Stimulated activated CD8-positive, alpha-beta memory T cell treated with anti-CD3 and anti-CD28 coated beads, Interleukin-15, amount 100 ng/mL, for 24 hours (primary cell): ENCODE measurements around the gene TENT5A.
"Not testable (repeated sequence)": the region's sequence is repeated elsewhere in the genome, so short reads cannot be mapped to it uniquely, and the experiment has no call there.

ENCODE experiments used
- DNase-seq: peaks from one replicate; pipeline ENCODE4 v3.0.0-alpha.2; 2020; ENCODE audit warnings: low read depth

Gene TENT5A

DNA sequence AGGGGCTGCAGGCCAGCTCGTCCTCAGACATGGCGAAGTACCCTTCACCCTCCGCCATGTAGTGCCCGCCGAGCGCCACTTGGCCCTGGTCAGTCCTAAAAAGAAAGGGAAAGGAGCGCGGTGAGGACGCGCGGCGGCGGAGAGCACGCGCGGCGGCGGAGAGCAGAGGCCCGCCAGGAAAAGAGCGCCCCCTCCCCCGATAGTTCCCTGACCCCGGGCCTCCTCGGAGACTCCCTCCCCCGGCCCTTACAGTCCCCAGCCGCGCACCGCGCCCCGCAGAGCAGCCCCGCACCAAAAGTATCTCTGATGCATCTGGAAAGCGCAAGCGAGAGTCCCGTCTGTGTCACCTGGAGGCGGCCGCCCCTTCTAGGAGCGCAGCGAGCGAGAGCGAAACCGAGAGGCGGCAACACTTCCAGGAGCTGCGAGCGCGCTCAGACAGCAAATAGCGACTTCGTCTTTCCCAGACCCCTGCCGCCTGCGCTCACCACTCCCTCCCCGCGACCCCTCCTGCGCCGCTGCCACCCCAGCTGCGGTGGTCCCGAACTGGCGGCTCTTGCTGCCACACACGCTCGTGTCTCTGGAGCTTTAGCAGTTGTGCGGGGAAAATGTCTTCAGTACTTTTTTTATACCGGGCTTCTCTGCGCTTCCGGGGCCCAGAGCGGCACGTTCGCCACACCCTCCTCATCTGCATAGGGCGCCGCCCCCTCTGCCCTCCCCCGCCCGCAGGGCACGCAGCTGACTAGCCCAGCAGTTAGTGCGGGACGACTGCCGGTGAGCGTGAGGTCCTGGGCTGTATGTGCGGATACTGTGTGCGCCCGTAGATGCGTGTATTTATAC, at the start of gene TENT5A:
Gene TENT5A (minus strand): TSS at position 598 of the 837 bp plus-strand sequence. CDS start 540 bp downstream, at position 58.
- DNase-seq, result peak; percentile 33

DNA sequence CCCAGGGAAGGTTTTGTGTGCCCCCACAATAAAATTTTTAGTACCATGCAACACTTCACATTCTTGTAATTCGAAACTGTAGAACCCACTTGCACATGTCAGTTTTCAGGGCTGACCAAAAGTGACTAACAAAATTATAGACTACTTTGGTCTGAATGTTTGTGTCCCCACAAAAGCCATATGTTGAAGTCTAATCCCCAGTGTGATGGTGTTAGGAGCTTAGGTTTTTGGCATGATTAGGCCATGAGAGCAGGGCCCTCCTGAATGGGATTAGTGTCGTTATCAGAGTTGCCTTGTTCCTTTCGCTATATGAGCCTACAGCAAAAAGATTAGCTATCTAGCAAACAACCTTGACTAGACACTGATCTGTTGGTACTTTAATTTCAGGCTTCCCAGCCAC, 49.0 kb upstream of the TENT5A start:
- no peak for DNase-seq

DNA sequence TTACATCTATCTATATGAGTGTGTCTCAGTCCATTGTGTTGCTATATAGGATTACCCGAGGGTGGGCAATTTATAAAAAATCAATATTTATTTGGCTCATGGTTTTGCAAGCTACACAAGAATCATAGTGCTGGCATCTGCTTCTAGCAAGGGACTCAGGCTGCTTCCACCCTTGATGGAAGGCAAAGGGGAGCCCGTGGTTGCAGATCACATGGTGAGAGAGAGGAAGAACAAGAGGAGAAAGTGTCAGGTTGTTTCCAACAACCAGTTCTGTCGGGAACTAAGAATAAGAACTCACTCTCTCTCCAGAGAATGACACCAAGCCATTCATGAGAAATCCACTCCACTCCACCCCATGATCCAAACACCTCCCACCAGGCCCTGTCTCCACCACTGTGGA, 48.2 kb upstream of the TENT5A start:
- no peak for DNase-seq

DNA sequence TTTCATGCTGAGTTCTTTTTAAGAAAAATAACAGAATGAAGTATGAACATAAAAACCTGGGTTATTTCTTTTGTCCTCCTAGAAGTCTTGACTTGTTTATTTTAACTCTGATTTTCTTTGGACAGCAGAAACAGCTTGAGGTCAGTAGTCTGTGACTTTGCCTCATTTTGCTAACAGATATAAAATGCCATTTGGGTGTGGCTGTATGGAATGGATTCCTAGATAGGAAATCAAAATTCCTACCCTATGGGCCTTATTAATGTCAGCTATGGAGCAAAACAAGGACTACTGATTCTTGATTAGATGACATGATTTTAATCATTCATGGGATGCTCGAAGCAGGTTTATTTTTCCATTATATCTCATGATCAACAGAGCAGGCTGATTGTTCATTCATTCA, 46.8 kb upstream of the TENT5A start:
- no peak for DNase-seq

DNA sequence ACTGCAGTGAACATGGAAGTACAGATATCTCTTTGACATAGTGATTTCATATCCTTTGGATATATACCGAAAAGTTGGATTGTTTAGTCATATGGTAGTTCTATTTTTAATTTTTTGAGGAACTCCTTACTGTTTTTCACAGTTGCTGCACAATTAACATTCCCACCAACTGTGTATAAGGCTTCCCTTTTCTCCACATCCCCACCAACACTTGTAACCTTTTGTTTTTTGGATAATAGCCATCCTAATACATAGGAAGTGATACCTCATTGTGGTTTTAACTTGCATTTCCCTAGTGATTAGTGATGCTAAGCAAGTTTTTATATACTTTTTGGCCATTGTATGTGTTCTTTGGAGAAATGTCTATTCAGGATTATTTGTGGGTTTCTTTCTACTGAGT, 45.1 kb upstream of the TENT5A start:
- no peak for DNase-seq

DNA sequence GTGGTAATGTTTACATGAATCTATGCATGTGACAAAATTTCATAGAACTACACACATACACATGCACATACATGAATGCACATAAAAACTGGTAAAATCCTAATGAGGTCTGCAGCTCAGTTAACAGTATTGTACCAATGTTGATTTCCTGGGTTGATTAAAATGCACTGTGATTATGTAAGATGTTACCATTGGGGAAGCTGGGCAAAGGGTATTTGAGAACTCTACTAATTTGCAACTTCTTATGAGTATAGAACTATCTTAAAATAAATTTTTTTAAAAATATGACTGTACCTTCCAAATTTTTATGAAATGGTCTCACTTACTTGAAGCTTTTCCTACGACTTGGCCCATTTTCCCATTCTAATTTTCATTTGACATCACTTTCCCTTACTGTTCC, 43.4 kb upstream of the TENT5A start:
- DNase-seq, result no peak

DNA sequence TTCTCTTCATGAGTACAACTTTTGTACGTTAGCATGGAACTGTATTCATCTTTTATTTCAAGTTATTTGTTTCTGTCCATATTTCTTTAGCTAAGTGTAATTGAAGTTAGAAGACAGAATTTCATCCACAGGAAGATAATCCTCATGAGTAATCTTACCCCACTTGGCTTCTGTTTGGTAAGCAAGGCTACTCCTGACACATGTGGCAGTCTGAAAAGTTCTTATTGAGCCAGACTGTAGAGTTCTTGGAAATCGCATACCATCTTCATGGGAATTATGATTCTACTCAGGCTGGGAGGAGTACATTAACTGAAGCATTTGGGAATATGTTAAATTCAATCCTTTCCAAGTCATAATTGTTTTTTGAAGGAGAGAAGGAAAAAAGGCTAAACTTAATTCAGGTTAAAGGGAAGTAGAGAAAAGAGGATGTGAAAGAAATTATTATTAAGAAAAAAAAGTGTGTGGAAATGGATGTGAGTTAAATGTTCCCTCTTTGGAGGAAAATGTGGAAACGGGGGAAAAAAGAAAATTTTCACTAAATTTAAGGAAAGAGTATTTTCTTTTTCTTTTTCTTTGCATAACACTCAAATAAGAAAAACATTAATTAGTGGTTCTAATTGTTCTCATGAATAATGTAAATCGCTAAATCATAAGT, 41.5 kb upstream of the TENT5A start:
- no peak for DNase-seq

DNA sequence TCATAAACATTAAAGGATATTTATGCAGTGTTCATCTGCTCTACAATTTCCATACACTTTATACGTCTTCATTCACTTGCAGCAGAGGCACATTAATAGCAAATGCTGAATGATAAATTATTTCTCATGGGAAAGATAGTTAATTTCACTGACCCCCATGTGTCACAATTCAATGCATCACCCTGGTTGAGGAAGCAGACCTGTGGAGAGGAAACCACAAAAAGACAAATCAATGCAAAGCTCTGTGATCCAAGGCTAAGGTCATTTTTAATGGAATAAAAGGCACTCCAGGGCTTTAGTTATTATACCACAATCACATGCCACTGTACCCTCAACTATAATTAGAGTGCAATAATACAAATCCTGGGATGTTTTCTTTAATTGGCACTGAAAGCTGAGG, 40.3 kb upstream of the TENT5A start:
- DNase-seq, result no peak

DNA sequence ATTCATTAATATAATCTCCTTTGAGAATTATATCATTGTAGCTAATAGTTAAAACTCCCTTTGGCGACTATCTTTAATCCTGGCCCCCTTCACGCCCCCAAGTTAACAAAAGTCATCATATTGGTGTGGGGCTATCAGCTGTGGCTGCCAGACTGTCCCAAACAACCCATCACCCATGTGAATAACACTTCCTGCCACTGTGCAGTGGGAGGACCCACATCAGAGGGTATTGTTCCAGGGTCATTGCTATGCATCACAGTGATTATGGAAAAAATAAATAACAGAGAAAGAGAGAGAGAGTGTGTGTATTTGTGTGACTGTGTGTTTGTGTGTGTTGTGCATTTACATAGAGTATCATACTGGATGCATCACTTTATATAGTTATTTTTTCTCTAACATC, 39.3 kb upstream of the TENT5A start:
- no peak for DNase-seq

DNA sequence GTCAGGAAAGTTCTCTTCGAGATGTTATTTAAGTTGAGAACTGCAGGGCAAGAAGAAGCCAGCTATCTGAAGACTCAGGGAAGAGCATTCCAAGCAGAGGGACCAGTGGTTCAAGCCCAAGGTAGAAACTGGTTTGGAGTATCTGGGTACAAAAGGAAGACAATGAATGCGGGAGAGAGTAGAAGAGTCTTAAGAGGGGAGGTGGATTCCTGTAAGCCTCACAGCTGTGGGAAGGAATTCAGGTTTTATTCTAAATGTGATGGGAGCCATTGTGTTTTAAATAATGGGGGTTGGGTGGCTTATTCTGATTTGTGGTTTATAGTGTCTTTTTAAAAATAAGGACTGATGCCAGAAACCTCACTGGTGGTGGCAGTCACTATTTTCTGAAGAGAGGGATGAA, 37.6 kb upstream of the TENT5A start:
- DNase-seq, result no peak

DNA sequence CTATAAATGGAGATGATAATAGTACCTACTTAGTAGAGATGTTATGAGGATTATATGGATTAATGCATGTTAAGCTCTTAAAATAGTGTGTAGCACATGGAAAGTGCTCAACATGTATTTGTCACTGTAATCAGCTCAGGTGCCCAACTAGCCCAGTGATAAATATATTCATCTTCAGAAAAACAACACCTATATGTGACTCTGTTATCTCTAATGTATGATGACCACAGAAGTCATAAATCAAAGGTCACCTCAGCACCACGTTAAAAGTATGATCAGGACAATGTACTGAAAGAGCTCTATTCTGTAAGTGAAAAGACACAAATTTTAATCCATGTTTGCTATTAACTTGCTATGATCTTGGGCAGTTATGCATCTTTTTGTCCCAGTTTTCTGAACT, 36.8 kb upstream of the TENT5A start:
- no peak for DNase-seq

DNA sequence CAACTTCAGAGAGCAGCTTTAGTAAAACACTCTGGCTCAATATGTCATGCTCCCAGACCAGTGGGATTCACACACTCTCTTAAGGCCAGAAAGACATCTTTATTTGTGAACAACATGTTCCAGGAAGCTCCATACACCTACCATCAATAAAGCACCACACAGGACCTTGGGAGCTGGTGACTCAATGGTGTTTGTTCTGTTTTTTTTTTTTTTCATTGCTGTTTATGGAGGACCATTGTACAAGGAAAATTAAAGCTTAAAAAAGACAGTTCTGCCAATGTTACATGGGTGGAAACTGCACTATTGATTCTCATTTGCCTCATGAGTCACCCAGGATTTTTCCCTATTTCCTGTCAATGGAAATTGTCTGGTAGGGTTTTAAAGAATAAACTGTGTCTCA, 36.3 kb upstream of the TENT5A start:
- DNase-seq, result no peak

DNA sequence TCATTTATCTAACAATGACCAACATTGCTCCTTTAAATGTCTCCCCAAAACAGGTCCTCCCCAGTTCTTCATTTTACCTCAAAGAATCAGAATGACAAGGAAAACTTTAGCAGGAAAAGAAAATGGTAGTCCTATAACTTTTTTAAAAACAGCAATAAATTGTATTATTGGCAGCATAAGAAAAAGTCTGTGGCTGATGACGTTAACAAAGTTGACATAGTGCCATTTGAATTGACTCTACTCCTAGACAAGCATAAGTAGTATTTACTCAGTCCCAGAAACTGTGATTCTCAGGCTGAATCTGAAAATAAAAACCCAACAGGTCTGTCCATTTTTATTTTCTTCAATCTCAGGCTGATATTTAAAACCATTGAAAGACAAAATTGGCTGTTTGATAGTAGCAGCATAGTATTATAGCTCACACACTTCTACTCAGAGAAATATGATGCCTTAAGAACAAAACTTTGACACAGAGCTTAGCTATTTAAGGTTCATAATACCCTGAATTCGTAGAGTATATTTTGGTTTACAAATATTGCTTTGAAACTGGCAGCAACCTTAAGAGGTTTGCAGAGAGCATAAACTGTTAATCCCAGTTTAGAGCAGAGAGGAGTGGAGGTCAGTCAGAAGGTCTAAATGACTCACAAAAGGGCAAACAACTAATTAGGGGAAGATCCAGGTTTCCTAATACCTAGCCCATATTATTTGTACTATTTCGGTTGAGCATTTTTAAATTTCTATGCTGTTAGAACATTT, 35.0 kb upstream of the TENT5A start:
- DNase-seq, result no peak

DNA sequence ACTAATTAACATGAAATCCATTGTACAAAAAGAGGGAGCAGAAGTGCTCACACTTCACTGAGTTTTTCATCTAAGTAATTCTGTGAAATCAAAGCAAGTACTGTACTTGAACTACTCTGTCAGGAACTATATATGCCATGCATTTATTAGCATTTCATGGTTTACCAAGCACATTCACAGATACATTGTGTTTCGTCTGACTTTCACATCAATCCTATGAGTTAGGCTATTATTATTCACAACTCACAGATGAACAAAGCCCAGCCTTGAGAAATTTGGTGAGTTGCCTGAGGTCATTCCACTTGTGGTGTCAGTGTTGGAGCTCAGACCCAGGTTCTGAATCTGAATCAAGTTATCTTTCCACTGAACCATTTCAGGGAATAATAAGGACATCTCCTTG, 33.7 kb upstream of the TENT5A start:
- no peak for DNase-seq

DNA sequence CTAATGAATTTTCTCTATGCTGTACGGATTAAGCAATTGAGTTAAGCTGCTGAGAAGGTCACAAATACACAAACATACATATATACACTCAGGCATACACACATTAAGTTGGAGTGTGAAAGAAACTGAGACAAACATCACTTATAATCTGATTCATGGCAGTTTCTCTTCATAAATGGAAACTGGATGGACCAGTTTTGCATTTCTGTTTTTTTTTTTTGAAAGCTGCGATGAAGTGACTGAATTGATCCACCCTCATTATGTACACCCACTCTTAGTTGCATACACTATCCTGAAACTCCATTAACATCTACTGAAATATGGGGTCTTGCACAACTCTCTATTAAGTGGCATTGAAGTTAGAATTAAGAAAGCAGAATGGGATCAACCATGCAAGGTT, 32.9 kb upstream of the TENT5A start:
- DNase-seq, result no peak

DNA sequence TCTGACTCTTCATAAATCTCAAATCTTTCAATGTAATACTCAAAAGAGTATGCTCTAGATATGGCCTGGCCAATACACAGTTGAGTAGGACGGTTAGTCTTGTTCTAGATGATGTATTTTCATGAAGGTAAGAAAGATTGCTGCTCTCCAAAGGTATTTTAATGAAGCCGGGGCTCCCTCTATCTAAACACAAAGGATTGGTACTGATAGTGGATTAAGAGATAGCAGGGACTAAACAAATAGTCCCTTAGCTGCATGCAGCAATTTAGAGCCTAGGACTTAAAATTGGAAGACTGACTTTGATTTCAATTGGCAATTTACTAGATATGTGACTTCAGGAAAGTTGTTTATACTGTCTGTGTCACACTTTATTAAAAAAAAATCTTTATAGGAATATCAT, 31.4 kb upstream of the TENT5A start:
- no peak for DNase-seq

DNA sequence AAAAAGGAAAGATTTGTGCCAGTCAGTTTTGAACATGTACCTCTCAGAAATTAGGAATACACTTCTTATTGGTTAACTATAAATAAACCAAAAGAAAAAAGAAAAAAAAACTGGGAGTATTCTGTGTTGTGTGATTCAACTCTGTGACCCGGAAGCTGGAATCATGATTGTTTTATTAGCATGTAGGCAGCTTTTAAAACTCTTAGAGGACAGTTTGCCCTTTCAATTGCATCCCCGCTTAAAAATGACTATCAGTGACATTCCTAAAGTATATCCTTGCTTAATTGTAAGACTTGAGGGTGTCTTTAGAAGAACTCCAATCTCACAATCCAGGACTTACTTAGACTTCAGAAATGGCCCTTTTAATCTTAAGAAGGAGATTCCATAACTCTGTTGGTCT, 29.1 kb upstream of the TENT5A start:
- no peak for DNase-seq

DNA sequence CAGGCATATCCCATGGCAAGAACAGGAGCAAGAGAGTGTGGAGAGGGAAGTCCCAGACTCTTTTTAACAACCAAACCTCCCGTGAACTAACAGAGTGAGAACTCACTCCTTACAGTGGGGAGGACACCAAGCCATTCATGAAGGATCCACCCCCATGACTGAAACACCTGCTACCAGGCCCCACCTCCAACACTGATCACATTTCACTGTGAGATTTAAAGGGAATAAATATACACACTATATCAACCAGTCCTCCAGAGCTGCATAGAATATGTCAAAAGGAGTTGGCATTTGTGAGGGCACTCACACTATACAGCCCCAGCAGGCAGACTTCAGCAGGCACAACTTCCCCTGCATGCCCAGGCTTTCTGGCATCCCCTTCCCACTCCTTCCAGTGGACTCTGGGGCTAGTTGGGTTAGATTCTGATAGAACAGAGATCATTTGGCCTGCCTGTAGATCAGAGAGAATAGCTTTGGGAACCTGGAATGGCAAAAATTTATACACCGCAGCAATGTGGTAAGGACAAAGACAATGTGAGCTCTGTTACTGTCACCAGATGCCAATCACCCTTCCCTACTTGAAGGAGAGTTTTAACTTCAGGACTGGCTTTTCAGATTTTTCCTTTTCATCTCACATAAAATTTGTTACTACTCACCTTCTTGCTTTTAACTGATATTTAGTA, 25.2 kb upstream of the TENT5A start:
- no peak for DNase-seq

DNA sequence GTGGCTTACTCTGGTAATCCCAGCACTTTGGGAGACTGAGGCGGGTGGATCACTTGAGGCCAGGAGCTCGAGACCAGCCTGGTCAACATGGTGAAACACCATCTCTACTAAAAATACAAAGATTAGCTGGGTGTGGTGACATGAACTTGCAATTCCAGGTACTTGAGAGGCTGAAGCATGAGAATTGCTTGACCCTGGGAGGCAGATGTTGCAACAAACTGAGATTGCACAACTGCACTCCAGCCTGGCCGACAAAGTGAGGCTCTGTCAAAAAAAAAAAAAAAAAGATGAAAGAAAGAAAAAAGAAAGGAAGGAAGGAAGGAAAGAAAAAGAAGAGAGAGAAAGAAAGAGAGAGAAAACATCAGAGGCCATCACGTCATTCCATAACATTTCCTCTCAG, 23.7 kb upstream of the TENT5A start:
- not testable (repeated sequence) for DNase-seq

DNA sequence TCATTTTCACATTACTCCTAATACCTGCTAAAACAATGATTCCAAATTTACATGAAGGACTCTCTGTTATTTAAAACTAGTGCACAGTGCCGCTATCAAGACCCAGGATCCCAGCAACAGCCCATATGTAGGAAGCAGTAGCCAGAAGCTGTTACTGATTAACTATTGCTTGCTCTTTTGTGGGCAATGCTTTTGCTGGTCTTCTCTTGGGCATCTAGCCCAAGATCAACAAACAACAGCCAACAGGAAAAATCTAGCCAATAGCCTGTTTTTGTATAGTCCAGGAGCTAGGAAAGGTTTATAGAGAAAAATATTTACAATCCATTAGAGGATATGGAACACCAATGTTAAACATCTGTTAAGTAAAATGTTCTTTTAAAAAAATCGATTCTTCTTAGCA, 22.1 kb upstream of the TENT5A start:
- DNase-seq, result no peak

DNA sequence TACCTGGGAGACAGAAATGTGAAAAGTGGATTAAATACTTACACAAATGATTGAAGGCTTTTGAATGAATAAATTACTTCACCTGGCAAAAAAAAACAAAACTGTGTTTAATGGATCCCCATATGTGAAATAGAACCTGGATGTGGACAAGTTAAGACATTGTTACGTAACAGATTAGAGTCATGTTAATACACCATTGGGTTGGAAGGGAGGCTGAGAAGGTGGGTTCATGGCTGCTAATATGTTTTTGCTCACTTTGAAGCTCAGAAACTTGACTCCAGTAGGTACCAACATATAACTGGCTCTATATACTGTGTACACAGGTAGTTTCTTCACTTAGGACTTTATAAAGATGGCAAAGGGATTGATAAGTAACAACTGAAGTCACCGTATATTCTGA, 21.4 kb upstream of the TENT5A start:
- DNase-seq, result no peak

DNA sequence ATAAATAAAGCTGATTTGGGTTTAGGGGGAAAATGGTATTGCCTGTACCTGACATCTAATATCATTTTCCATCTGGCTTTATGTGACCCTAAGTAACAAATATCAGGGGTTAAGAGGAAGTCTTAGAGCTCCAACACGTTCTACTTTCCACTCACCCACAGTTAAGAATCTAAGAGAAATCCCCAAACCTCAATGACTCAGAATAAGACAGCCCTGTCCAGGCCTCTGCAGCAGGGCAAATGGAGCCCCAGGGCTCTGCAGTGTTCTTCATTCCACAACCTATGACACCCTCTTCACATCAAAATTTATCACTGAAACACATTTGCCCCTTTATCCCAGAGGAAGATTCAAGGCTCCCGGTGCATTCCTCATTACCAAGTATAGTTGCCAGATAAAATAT, 20.3 kb upstream of the TENT5A start:
- DNase-seq, result no peak

DNA sequence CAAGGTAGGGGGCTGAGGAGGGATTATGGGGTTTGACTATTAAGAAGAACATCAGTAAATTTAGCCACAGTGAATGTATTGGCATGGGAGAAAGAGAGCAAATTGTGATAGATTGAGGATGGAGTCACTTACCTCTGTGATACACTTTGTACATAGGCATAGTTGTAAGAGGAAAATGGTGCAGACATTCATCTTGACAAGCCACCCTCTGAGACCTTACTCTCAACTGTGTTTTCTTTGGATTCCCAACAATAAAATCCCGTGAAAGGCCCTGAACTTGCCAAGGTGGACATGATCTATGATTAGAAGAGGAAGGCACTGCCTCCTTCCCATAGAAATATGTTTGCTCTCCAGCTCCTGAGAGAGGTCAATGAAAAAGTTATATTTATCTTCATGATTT, 18.6 kb upstream of the TENT5A start:
- no peak for DNase-seq
